Tibial nerve (tissue), 4 donors: Measurements from ENCODE around the gene ZNF507. TPM values are rescaled to one million over a fixed set of nuclear protein-coding genes. Genes with fewer than 3 reads are reported as not detected.

Experiments
- DNase-seq, 2 donors: peaks; one replicate each; pipeline ENCODE4 v3.0.0-alpha.2; 2019; ENCODE audit warnings: low spot score in 2 of 2
- H3K27ac ChIP-seq, 4 donors: fragments of 200-600 bp; sonication (generic) in 3 of 4; one replicate each; pipeline ENCODE4 v1.5.1; 2017 to 2019; ENCODE audit warnings: mild to moderate bottlenecking in 1 of 4
- H3K27me3 ChIP-seq, 2 donors: fragments of 200-600 bp; sonication (generic) in 1 of 2; one replicate each; pipeline versions ENCODE4 v1.5.1 to v1.6.0; 2017 to 2019
- H3K36me3 ChIP-seq, 3 donors: fragments of 200-600 bp; sonication (generic); one replicate each; pipeline ENCODE4 v1.5.1; 2018 to 2019
- H3K4me1 ChIP-seq, 4 donors: fragments of 200-600 bp; sonication (generic) in 3 of 4; one replicate each; pipeline ENCODE4 v1.5.1; 2017 to 2019
- H3K4me3 ChIP-seq, 4 donors: fragments of 200-600 bp; sonication (generic) in 3 of 4; one replicate each; pipeline ENCODE4 v1.5.1; 2017 to 2019; ENCODE audit warnings: mild to moderate bottlenecking in 1 of 4, moderate library complexity in 1 of 4
- H3K9me3 ChIP-seq, 4 donors: fragments of 200-600 bp; sonication (generic) in 3 of 4; one replicate each; pipeline ENCODE4 v1.5.1; 2017 to 2019
- CTCF ChIP-seq, 5 experiments: fragments of 200-600 bp in 3 of 5; fragments of 450-650 bp in 2 of 5; sonication (generic) in 3 of 5; IDR thresholded peaks; one replicate each; pipeline ENCODE4 v1.5.1; 2016 to 2019; ENCODE audit warnings: antibody characterized with exemption in 5 of 5, mild to moderate bottlenecking in 3 of 5, moderate library complexity in 2 of 5
- EP300 ChIP-seq, 2 donors: sonication (generic); formaldehyde crosslinking; IDR thresholded peaks; one replicate each; pipeline ENCODE4 v1.6.1; 2017; ENCODE audit warnings: antibody characterized with exemption in 2 of 2, mild to moderate bottlenecking in 1 of 2
- POLR2A ChIP-seq, 2 donors: fragments of 450-650 bp; IDR thresholded peaks; one replicate each; pipeline ENCODE4 v1.6.1; 2017; ENCODE audit warnings: antibody characterized with exemption in 2 of 2, mild to moderate bottlenecking in 2 of 2, moderate library complexity in 2 of 2
- WGBS, 2 donors: methylation state at CpG; one replicate each; pipeline ENCODE4 v1.1.5; 2018; 5-methylcytosine and 5-hydroxymethylcytosine counted together
- total RNA-seq, 4 donors: library from RNA; depleted of rRNA; stranded (reverse); fragments of >200 nt; gene quantifications; one replicate each; pipeline ENCODE4 v1.1.0, GENCODE V29; 2016

Gene ZNF507
- total RNA-seq: 10 to 100 TPM; 28.5 to 35.7 (median 32.1) TPM

DNA sequence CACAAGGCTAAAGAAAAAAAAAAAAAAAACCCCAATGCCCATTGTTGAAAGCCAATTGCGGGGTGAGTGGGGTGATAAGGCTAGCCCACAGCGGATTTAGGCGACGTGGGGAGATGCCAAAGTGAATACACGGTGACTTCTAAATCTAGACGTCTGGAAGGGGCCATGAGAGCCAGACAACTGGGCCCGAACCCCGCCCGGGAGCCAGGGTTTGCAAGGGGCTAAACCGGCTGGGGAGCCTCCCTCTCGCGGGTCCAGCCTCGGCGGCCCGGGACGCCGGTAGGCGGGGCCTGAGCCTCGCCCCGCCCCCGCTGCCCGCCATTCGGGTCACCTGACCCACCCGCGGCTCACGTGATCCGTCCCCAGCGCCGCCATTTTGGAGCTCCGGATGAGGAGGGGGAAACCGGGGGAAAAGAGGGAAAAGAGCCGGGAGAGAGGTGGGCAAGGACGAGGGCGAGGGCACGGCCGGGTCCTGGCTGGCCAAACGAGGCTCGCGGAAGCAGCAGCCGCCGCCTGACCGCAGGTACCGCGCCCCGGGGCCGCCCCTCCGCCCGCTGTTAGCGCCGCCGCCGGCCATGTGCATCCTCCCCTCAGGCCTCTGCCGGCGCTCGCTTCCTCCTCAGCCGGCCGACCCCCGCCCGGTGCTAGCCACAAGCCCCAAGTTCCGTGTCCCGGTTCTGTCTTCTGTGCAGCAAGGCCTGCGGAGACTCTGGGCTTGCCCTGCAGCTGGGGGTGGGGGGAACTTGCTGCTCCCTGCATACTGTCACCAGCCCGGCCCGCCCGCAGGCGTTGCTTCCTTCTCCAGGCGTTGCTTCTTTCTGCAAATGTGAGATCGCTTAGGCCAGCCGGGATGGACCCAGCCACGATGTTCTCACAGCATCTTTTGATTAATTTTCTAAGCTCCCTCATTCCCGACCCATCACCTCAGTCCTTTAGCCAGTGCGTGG lies at the start of gene ZNF507:
TSS of gene ZNF507 (plus strand) at position 350 of the 947 bp plus-strand sequence. CDS start 7,221 bp downstream, outside the sequence.
- Histone ChIP-seq H3K36me3 (peaks cover 0 to 26% (median 0%) of the 10 kb centered on the region in 3 donors), H3K4me3 (peak within 1 kb of the TSS; percentile 74 to 90 (median 81)), H3K27ac (peak within 1 kb of the TSS; percentile 70 to 96 (median 80)), H3K4me1 (peaks cover 0 to 47% (median 10%) of the 10 kb centered on the region in 4 donors), H3K27me3 (no peaks in the 10 kb centered on the region), H3K9me3 (no peaks in the 10 kb centered on the region)
- peak in 1 of 5 experiments; percentile 32 for TF ChIP-seq CTCF (IDR thresholded peaks at IDR 0.05)
- TF ChIP-seq POLR2A (IDR thresholded peaks at IDR 0.05): peak in 1 of 2 donors; percentile 9
- TF ChIP-seq EP300 (IDR thresholded peaks at IDR 0.05): peak in 1 of 2 donors; percentile 78
- 3 to 4% methylated on average over 63 to 68 of the region's 72 CpGs for WGBS, 2 donors
- peak; percentile 70 to 76 for DNase-seq

DNA sequence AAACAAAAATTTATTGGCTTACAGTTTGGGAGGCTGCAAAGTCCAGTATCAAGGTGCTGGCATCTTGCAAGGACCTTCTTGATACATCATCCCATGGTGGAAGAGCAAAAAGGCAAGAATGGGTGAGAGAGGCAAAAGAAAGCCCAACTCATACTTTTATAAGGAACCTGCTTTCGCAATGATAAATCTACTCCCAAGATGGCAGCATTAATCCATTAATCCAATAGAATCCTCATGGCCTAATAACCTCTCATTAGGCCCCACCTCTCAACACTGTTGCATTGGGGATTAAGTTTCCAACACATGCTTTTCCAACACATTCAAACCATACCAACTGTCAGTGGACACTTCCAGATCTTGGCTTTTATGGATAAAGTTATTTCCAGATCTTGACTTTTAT lies 48.7 kb upstream of the ZNF507 start:
- Histone ChIP-seq H3K36me3 (no peaks in the 10 kb centered on the region), H3K9me3 (peaks cover 0 to 19% (median 7%) of the 10 kb centered on the region in 4 donors), H3K27ac (no peak overlapping the region), H3K4me3 (no peak overlapping the region), H3K27me3 (no peaks in the 10 kb centered on the region), H3K4me1 (peaks cover 0 to 8% (median 0%) of the 10 kb centered on the region in 4 donors)
- TF ChIP-seq CTCF (IDR thresholded peaks at IDR 0.05) (no peak), POLR2A (IDR thresholded peaks at IDR 0.05) (no peak), EP300 (IDR thresholded peaks at IDR 0.05) (no peak)
- no peak for DNase-seq
- 93 to 100% methylated on average over 1 of the region's 1 CpG for WGBS, 2 donors

GRCh38 chr19:32302778-32303177 lies 42.6 kb upstream of the ZNF507 start:
- H3K4me3 ChIP-seq: no peak overlapping the region
- H3K9me3 ChIP-seq: peaks cover 0 to 38% (median 9%) of the 10 kb centered on the region in 4 donors
- H3K27ac ChIP-seq: no peak overlapping the region
- no peaks in the 10 kb centered on the region for H3K36me3 ChIP-seq
- TF ChIP-seq EP300 (IDR thresholded peaks at IDR 0.05): no peak
- no peak for DNase-seq
- H3K4me1 ChIP-seq: no peaks in the 10 kb centered on the region
- H3K27me3 ChIP-seq: peaks cover 0 to 2% of the 10 kb centered on the region in 2 donors

GRCh38 chr19:32303193-32303592 lies 42.2 kb upstream of the ZNF507 start:
- TF ChIP-seq POLR2A (IDR thresholded peaks at IDR 0.05) (no peak), EP300 (IDR thresholded peaks at IDR 0.05) (no peak), CTCF (IDR thresholded peaks at IDR 0.05) (no peak)
- no peak for DNase-seq
- 93 to 96% methylated on average over 1 of the region's 1 CpG for WGBS, 2 donors
- Histone ChIP-seq H3K4me1 (no peaks in the 10 kb centered on the region), H3K9me3 (peaks cover 0 to 36% (median 9%) of the 10 kb centered on the region in 4 donors), H3K27me3 (peaks cover 0 to 2% of the 10 kb centered on the region in 2 donors), H3K36me3 (no peaks in the 10 kb centered on the region), H3K4me3 (no peak overlapping the region), H3K27ac (no peak overlapping the region)

DNA sequence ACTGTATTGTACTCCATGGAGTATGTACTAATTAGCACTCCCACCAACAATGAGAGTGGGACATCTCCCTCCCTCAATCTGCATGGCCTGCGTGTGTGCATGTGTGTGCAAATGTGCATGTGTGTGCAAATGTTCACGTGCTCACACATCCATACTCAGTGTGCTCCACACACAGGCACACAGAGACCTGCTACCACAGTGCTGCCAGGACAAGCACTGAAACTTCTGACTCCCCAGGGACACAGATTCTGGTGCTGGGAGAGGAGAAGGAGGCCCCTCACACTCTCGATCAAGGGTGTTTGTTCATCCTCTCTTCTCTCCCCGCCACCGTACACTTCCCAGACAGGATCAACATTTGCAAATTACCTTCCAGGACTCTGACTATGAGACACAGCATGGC lies 37.8 kb upstream of the ZNF507 start:
- Histone ChIP-seq H3K9me3 (peaks cover 0 to 17% (median 0%) of the 10 kb centered on the region in 4 donors), H3K27ac (no peak overlapping the region), H3K36me3 (no peaks in the 10 kb centered on the region), H3K27me3 (peaks cover 0 to 2% of the 10 kb centered on the region in 2 donors), H3K4me3 (no peak overlapping the region), H3K4me1 (no peaks in the 10 kb centered on the region)
- no peak for TF ChIP-seq EP300 (IDR thresholded peaks at IDR 0.05)
- TF ChIP-seq CTCF (IDR thresholded peaks at IDR 0.05): no peak
- no peak for TF ChIP-seq POLR2A (IDR thresholded peaks at IDR 0.05)
- no peak for DNase-seq
- 90 to 91% methylated on average over 5 of the region's 5 CpGs for WGBS, 2 donors
